ENCODE data around the gene SPSB1.

DNA sequence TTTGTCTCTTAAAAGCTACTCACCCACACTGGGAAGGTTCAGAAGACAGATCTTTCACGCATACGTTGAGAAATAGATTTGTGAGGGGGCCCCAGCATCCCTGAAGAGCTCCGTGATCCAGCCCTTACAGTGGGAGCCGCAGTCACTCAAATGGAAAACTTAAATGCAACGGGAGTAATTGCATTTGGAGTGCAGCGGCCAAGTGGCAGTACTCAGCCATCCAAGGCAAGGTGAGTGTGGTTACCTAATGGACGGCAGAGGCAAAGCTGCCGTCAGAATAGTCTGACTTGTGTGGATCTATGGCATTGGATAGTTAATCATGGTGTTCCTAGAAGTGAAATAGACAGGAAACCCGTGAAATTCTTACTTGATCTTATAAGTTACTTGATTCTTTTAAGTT lies 5.1 kb downstream of the SPSB1 start:
- no peak for TF ChIP-seq POLR2AphosphoS5 (IDR thresholded peaks at IDR 0.05)
- TF ChIP-seq, protein P1, sequence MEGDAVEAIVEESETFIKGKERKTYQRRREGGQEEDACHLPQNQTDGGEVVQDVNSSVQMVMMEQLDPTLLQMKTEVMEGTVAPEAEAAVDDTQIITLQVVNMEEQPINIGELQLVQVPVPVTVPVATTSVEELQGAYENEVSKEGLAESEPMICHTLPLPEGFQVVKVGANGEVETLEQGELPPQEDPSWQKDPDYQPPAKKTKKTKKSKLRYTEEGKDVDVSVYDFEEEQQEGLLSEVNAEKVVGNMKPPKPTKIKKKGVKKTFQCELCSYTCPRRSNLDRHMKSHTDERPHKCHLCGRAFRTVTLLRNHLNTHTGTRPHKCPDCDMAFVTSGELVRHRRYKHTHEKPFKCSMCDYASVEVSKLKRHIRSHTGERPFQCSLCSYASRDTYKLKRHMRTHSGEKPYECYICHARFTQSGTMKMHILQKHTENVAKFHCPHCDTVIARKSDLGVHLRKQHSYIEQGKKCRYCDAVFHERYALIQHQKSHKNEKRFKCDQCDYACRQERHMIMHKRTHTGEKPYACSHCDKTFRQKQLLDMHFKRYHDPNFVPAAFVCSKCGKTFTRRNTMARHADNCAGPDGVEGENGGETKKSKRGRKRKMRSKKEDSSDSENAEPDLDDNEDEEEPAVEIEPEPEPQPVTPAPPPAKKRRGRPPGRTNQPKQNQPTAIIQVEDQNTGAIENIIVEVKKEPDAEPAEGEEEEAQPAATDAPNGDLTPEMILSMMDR (IDR thresholded peaks at IDR 0.05 in 8 of 11, conservative IDR thresholded peaks at IDR 0.05 in 3 of 11): no peak

All from spleen (tissue), 7 donors.